GM12891 (cell line): ENCODE data around the gene ST6GAL1.

Experiments
- PAX5 ChIP-seq: IDR thresholded peaks from 2 replicates; pipeline ENCODE4 v1.6.1; 2011; ENCODE audit warnings: low read length, moderate library complexity, mild to moderate bottlenecking; ENCODE audit not compliant: insufficient read depth, severe bottlenecking
- POLR2A ChIP-seq: IDR thresholded peaks from 2 replicates; pipeline ENCODE4 v1.6.1; 2011; ENCODE audit warnings: low read depth, low read length, control low read depth
- POLR2AphosphoS5 ChIP-seq: IDR thresholded peaks from 2 replicates; pipeline ENCODE4 v1.6.1; 2011; ENCODE audit warnings: low read depth, low read length, control low read depth
- POU2F2 ChIP-seq: IDR thresholded peaks from 2 replicates; pipeline ENCODE4 v1.6.1; 2011; ENCODE audit warnings: low read depth, mild to moderate bottlenecking, control low read depth, low read length, moderate library complexity
- SPI1 ChIP-seq: IDR thresholded peaks from 2 replicates; pipeline ENCODE4 v1.6.1; 2011; ENCODE audit warnings: low read depth, low read length, control low read depth
- TAF1 ChIP-seq: IDR thresholded peaks from 2 replicates; pipeline ENCODE4 v1.6.1; 2011; ENCODE audit warnings: low read depth, low read length, control low read depth

- TF ChIP-seq PAX5 = no peak
- no peak for TF ChIP-seq POLR2AphosphoS5
- no peak for TF ChIP-seq POLR2A
- TF ChIP-seq POU2F2 = no peak
- TF ChIP-seq TAF1 = no peak
- TF ChIP-seq SPI1 = no peak
These were observed 30.0 kb downstream of the ST6GAL1 start for GRCh38 chr3:186960347-186960746.
